Stimulated activated memory B cell treated with anti-CD40 and anti-IgM and Interleukin-4, amounts not matched to agents 10 μg/mL and 1 μg/mL and 100 μg/mL, for 72 hours (primary cell): ENCODE measurements around the gene BUB1B.
"Not testable (repeated sequence)": the region's sequence is repeated elsewhere in the genome, so short reads cannot be mapped to it uniquely, and the experiment has no call there.

Source experiments
- ATAC-seq: fragments of 150-1000 bp; cut with Tn5 transposase; 2 replicates; pipeline ENCODE4 v1.10.0; 2021
- H3K27ac Mint-ChIP-seq: one replicate; pipeline ENCODE4 v1.8.0; 2022; ENCODE audit warnings: mild to moderate bottlenecking, mixed read lengths
- H3K27me3 Mint-ChIP-seq: one replicate; pipeline ENCODE4 v1.8.0; 2022; ENCODE audit warnings: mixed read lengths
- H3K36me3 Mint-ChIP-seq: one replicate; pipeline ENCODE4 v1.8.0; 2022; ENCODE audit warnings: mixed read lengths
- H3K4me1 Mint-ChIP-seq: one replicate; pipeline ENCODE4 v1.8.0; 2022; ENCODE audit warnings: mixed read lengths
- H3K4me3 Mint-ChIP-seq: one replicate; pipeline ENCODE4 v1.8.0; 2022; ENCODE audit warnings: mild to moderate bottlenecking, moderate library complexity, mixed read lengths
- H3K9me3 Mint-ChIP-seq: one replicate; pipeline ENCODE4 v1.8.0; 2022; ENCODE audit warnings: mixed read lengths

Gene BUB1B

GRCh38 chr15:40155270-40155910 is 5.5 kb upstream of the BUB1B start:
- no peaks in the 10 kb centered on the region for H3K36me3 Mint-ChIP-seq
- no peak for ATAC-seq
- no peaks in the 10 kb centered on the region for H3K9me3 Mint-ChIP-seq
- peak overlapping the region; percentile 8 for H3K27ac Mint-ChIP-seq
- H3K4me1 Mint-ChIP-seq = peaks cover 7% of the 10 kb centered on the region
- no peaks in the 10 kb centered on the region for H3K27me3 Mint-ChIP-seq
- no peak overlapping the region for H3K4me3 Mint-ChIP-seq

GRCh38 chr15:40157778-40158447 is 3.0 kb upstream of the BUB1B start:
- no peak overlapping the region for H3K27ac Mint-ChIP-seq
- H3K4me1 Mint-ChIP-seq = peaks cover 7% of the 10 kb centered on the region
- H3K27me3 Mint-ChIP-seq = no peaks in the 10 kb centered on the region
- H3K4me3 Mint-ChIP-seq = no peak overlapping the region
- no peak for ATAC-seq
- no peaks in the 10 kb centered on the region for H3K9me3 Mint-ChIP-seq
- no peaks in the 10 kb centered on the region for H3K36me3 Mint-ChIP-seq

GRCh38 chr15:40160021-40160420 is 848 bp upstream of the BUB1B start:
- no peaks in the 10 kb centered on the region for H3K36me3 Mint-ChIP-seq
- peaks cover 13% of the 10 kb centered on the region for H3K4me1 Mint-ChIP-seq
- no peaks in the 10 kb centered on the region for H3K9me3 Mint-ChIP-seq
- no peak overlapping the region for H3K27ac Mint-ChIP-seq
- ATAC-seq = no peak
- H3K27me3 Mint-ChIP-seq = no peaks in the 10 kb centered on the region
- no peak overlapping the region for H3K4me3 Mint-ChIP-seq

- H3K27me3 Mint-ChIP-seq = peaks cover 7% of the 10 kb centered on the region
- peaks cover 11% of the 10 kb centered on the region for H3K4me1 Mint-ChIP-seq
- no peak for ATAC-seq
- no peaks in the 10 kb centered on the region for H3K9me3 Mint-ChIP-seq
- no peak overlapping the region for H3K4me3 Mint-ChIP-seq
- no peak overlapping the region for H3K27ac Mint-ChIP-seq
- peaks cover 4% of the 10 kb centered on the region for H3K36me3 Mint-ChIP-seq
Measured at GRCh38 chr15:40161693-40162391, 973 bp downstream of the BUB1B start.

- Mint-ChIP-seq H3K4me1 (peaks cover 18% of the 10 kb centered on the region), H3K27ac (no peak overlapping the region), H3K27me3 (peaks cover 10% of the 10 kb centered on the region), H3K36me3 (peaks cover 5% of the 10 kb centered on the region), H3K4me3 (no peak overlapping the region), H3K9me3 (no peaks in the 10 kb centered on the region)
- ATAC-seq = no peak
Measured at GRCh38 chr15:40162552-40162951, 1.7 kb downstream of the BUB1B start.

- H3K36me3 Mint-ChIP-seq = peaks cover 5% of the 10 kb centered on the region
- H3K4me3 Mint-ChIP-seq = no peak overlapping the region
- H3K9me3 Mint-ChIP-seq = no peaks in the 10 kb centered on the region
- ATAC-seq = no peak
- H3K27ac Mint-ChIP-seq = peak overlapping the region; percentile 8
- peaks cover 22% of the 10 kb centered on the region for H3K4me1 Mint-ChIP-seq
- peaks cover 10% of the 10 kb centered on the region for H3K27me3 Mint-ChIP-seq
Measured at GRCh38 chr15:40163657-40164416, 3.0 kb downstream of the BUB1B start.

GRCh38 chr15:40167374-40167773 is 6.5 kb downstream of the BUB1B start:
- not testable (repeated sequence) for H3K27me3 Mint-ChIP-seq, H3K36me3 Mint-ChIP-seq, ATAC-seq, H3K27ac Mint-ChIP-seq, H3K9me3 Mint-ChIP-seq
- peaks cover 22% of the 10 kb centered on the region for H3K4me1 Mint-ChIP-seq
- H3K4me3 Mint-ChIP-seq = peak overlapping the region; percentile 26

- H3K9me3 Mint-ChIP-seq = no peaks in the 10 kb centered on the region
- H3K4me3 Mint-ChIP-seq = no peak overlapping the region
- H3K27ac Mint-ChIP-seq = no peak overlapping the region
- no peaks in the 10 kb centered on the region for H3K27me3 Mint-ChIP-seq
- no peaks in the 10 kb centered on the region for H3K4me1 Mint-ChIP-seq
- ATAC-seq = no peak
- H3K36me3 Mint-ChIP-seq = no peaks in the 10 kb centered on the region
Measured at GRCh38 chr15:40175160-40175559, 14.3 kb downstream of the BUB1B start.

GRCh38 chr15:40182358-40183029 is 21.6 kb downstream of the BUB1B start:
- Mint-ChIP-seq H3K4me3 (peak overlapping the region; percentile 34), H3K4me1 (peaks cover 32% of the 10 kb centered on the region), H3K27ac (peak overlapping the region; percentile 63), H3K9me3 (no peaks in the 10 kb centered on the region), H3K36me3 (no peaks in the 10 kb centered on the region), H3K27me3 (no peaks in the 10 kb centered on the region)
- ATAC-seq = peak; percentile 71

- Mint-ChIP-seq H3K9me3 (no peaks in the 10 kb centered on the region), H3K4me3 (peak overlapping the region; percentile 11), H3K27me3 (no peaks in the 10 kb centered on the region), H3K36me3 (no peaks in the 10 kb centered on the region), H3K4me1 (peaks cover 32% of the 10 kb centered on the region), H3K27ac (peak overlapping the region; percentile 63)
- ATAC-seq = peak; percentile 62
Measured at GRCh38 chr15:40183636-40184463, 23.0 kb downstream of the BUB1B start.

- no peak for ATAC-seq
- Mint-ChIP-seq H3K36me3 (no peaks in the 10 kb centered on the region), H3K27me3 (no peaks in the 10 kb centered on the region), H3K27ac (no peak overlapping the region), H3K4me1 (no peaks in the 10 kb centered on the region), H3K4me3 (no peak overlapping the region), H3K9me3 (no peaks in the 10 kb centered on the region)
Measured at GRCh38 chr15:40190591-40190990, 29.7 kb downstream of the BUB1B start.

GRCh38 chr15:40192942-40193341 is 32.1 kb downstream of the BUB1B start:
- Mint-ChIP-seq H3K4me1 (no peaks in the 10 kb centered on the region), H3K27ac (no peak overlapping the region), H3K36me3 (no peaks in the 10 kb centered on the region), H3K9me3 (no peaks in the 10 kb centered on the region), H3K27me3 (no peaks in the 10 kb centered on the region), H3K4me3 (no peak overlapping the region)
- no peak for ATAC-seq

- H3K27me3 Mint-ChIP-seq = no peaks in the 10 kb centered on the region
- H3K9me3 Mint-ChIP-seq = no peaks in the 10 kb centered on the region
- ATAC-seq = no peak
- H3K36me3 Mint-ChIP-seq = no peaks in the 10 kb centered on the region
- no peak overlapping the region for H3K27ac Mint-ChIP-seq
- no peak overlapping the region for H3K4me3 Mint-ChIP-seq
- no peaks in the 10 kb centered on the region for H3K4me1 Mint-ChIP-seq
Measured at GRCh38 chr15:40197434-40197833, 36.6 kb downstream of the BUB1B start.

GRCh38 chr15:40198355-40199085 is 37.7 kb downstream of the BUB1B start:
- no peak for ATAC-seq
- H3K4me1 Mint-ChIP-seq = no peaks in the 10 kb centered on the region
- no peak overlapping the region for H3K4me3 Mint-ChIP-seq
- H3K9me3 Mint-ChIP-seq = no peaks in the 10 kb centered on the region
- H3K27ac Mint-ChIP-seq = no peak overlapping the region
- H3K27me3 Mint-ChIP-seq = no peaks in the 10 kb centered on the region
- no peaks in the 10 kb centered on the region for H3K36me3 Mint-ChIP-seq
